ENCODE data around the gene ERG28.
"Not testable (repeated sequence)": the region's sequence is repeated elsewhere in the genome, so short reads cannot be mapped to it uniquely, and the experiment has no call there.

Gene ERG28

GRCh38 chr14:75615200-75615599 lies 45.5 kb downstream of the ERG28 start:
- no peak for DNase-seq

DNA sequence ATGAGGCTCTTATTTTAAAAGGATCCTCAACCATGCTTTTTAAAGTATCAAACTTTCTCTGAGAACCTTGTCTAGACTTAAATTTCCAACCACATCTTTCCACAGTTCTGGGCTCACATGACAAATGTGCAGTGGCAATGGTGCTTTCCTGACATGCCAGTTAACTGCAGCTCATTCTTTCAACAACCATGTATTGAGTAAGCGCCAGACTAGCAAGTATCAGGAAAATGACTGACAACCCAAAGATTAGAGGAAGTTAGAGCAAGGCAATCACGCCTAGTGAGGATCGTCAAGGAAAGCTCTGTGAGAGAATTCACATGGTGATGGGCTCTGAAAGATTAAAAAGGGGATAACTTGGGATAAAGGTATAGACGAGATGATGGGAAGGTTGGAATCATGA lies 46.5 kb downstream of the ERG28 start:
- no peak for DNase-seq

GRCh38 chr14:75612157-75612556 lies 48.5 kb downstream of the ERG28 start:
- no peak for DNase-seq

DNA sequence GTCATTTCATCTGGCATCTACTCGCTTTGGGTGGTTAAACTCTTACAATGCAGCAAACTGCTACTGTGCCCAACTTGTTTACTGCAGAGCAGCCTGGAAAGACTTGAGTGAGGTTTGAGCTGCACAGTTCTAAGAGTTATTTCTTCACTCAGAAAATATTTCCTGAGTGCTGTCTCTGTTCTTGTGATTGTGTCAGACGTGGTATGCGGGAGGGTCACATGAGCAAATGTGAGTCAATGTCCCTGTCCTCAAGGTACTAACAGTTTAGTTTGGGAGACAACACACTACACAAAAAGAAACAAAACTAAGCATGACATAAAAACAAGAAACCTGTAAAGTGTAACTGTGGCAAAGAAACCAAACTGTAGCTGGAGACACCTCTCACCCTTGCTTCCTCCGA lies 49.8 kb downstream of the ERG28 start:
- DNase-seq, result no peak

DNA sequence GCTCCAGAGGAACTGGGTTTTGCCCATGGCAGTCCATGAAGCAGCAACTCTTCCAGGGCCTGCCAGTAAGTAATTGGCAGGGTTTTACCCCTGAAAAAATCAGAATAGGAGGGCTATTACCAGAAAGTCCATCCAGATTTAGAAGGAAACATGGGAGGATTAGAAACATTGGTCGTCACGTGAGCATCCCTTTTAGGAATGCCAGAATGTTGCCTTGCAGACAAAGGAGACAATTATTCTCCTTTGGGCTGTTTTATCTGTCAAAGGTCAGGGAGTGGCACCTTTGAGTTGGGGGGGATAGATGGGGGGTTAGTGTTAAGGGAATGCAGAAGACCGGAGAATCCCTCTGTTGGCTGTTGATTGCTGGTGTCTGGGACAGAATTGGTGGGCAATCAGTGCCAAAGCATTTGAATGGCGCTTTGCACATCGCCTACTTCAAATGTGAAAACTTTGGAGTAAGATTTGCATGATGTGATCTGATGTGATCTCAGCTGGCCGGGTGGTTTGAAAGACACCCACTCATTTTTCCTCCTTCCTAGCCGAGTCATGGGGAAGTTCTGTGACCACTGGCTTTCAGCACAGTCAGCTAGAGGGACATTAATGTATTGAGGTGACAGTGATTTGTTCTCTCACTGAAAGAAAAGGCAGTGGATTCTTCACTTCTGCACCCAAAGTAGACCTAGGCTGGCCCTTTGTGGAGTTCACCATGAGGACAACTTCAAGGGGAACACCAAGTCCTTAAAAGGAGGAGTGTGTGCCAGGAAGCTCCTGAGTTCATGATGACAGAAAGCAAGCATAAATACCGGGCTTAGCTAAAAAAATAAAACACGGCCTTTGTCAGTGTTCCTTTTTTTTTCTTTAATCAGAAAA lies 50.8 kb downstream of the ERG28 start:
- no peak for DNase-seq

- no peak for DNase-seq
These were observed 51.6 kb downstream of the ERG28 start for GRCh38 chr14:75609116-75609515.

- no peak for DNase-seq
These were observed 52.6 kb downstream of the ERG28 start for GRCh38 chr14:75607842-75608640.

GRCh38 chr14:75607044-75607443 lies 53.6 kb downstream of the ERG28 start:
- no peak for DNase-seq

- no peak for DNase-seq
These were observed 54.8 kb downstream of the ERG28 start for GRCh38 chr14:75605916-75606315.

GRCh38 chr14:75604979-75605851 lies 55.5 kb downstream of the ERG28 start:
- no peak for DNase-seq

GRCh38 chr14:75602503-75602902 lies 58.2 kb downstream of the ERG28 start:
- no peak for DNase-seq

DNA sequence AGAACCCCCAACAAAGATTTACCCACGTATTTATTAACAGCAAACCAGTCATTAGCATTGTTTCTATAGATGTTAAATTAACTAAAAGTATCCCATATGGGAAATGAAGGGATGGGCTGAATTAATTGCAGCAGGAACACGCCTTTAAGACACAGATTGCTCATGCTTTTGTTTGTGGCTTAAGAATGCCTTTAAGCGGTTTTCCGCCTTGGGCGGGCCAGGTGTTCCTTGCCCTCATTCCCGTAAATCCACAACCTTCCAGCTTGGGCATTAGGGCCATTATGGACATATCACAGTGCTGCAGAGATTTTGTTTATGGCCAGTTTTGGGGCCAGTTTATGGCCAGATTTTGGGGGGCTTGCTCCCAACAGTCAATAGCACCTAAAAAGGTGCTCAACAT lies 59.6 kb downstream of the ERG28 start:
- not testable (repeated sequence) for DNase-seq

- DNase-seq, result not testable (repeated sequence)
These were observed 60.6 kb downstream of the ERG28 start for GRCh38 chr14:75600100-75600499.
